Right lobe of liver (tissue), 4 donors: ENCODE data around the gene CFAP20DC.
"Not testable (repeated sequence)": the region's sequence is repeated elsewhere in the genome, so short reads cannot be mapped to it uniquely, and the experiment has no call there.

ENCODE experiments used
- POLR2A ChIP-seq: fragments of 450-650 bp; IDR thresholded peaks from one replicate; pipeline ENCODE4 v1.6.1; 2017; ENCODE audit warnings: antibody characterized with exemption, mild to moderate bottlenecking
- TF ChIP-seq, protein P1 (sequence below), 4 donors: fragments of 200-600 bp in 3 of 4; fragments of 450-650 bp in 1 of 4; IDR thresholded peaks; one replicate each; pipeline versions ENCODE4 v1.5.1 to v1.8.0; 2016 to 2022; ENCODE audit warnings: antibody characterized with exemption in 4 of 4, mild to moderate bottlenecking in 2 of 4
- donor health status: DM: no; HTN: no; CAD: no.
- donor health status: DM: no; HTN: no; CAD: no.
- donor health status: DM: no; HTN: yes; CAD: no.

DNA sequence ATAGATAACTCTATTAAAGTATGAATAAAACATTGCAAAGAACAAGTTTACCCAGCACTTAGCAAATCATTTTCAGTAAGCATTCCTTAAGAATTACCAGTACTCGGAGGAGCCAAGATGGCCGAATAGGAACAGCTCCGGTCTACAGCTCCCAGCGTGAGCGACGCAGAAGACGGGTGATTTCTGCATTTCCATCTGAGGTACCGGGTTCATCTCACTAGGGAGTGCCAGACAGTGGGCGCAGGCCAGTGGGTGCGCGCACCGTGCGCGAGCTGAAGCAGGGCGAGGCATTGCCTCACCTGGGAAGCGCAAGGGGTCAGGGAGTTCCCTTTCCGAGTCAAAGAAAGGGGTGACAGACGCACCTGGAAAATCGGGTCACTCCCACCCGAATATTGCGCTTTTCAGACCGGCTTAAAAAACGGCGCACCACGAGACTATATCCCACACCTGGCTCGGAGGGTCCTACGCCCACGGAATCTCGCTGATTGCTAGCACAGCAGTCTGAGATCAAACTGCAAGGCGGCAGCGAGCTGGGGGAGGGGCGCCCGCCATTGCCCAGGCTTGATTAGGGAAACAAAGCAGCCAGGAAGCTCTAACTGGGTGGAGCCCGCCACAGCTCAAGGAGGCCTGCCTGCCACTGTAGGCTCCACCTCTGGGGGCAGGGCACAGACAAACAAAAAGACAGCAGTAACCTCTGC, 207.6 kb downstream of the CFAP20DC start:
- TF ChIP-seq, protein P1, sequence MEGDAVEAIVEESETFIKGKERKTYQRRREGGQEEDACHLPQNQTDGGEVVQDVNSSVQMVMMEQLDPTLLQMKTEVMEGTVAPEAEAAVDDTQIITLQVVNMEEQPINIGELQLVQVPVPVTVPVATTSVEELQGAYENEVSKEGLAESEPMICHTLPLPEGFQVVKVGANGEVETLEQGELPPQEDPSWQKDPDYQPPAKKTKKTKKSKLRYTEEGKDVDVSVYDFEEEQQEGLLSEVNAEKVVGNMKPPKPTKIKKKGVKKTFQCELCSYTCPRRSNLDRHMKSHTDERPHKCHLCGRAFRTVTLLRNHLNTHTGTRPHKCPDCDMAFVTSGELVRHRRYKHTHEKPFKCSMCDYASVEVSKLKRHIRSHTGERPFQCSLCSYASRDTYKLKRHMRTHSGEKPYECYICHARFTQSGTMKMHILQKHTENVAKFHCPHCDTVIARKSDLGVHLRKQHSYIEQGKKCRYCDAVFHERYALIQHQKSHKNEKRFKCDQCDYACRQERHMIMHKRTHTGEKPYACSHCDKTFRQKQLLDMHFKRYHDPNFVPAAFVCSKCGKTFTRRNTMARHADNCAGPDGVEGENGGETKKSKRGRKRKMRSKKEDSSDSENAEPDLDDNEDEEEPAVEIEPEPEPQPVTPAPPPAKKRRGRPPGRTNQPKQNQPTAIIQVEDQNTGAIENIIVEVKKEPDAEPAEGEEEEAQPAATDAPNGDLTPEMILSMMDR (IDR thresholded peaks at IDR 0.05): not testable (repeated sequence)
- TF ChIP-seq POLR2A: not testable (repeated sequence)
